Measurements from ENCODE around the gene SLCO2A1. TPM values are rescaled to one million over a fixed set of nuclear protein-coding genes. Genes with fewer than 3 reads are reported as not detected.

Gene SLCO2A1
- total RNA-seq, 4 donors from 2014 or later, result 3.3 to 18.9 (median 6.0) TPM

GRCh38 chr3:133996996-133997395 is 32.7 kb downstream of the SLCO2A1 start:
- no peaks in the 10 kb centered on the region for H3K9me3 ChIP-seq
- H3K36me3 ChIP-seq, result no peaks in the 10 kb centered on the region
- no peaks in the 10 kb centered on the region for H3K27me3 ChIP-seq
- intact Hi-C loops (cut with DNase I), result no loop called here
- DNase-seq, result no peak
- no peak overlapping the region for H3K4me3 ChIP-seq
- peaks cover 0 to 34% (median 0%) of the 10 kb centered on the region in 3 donors for H3K4me1 ChIP-seq
- no peak overlapping the region for H3K27ac ChIP-seq
- no peak for TF ChIP-seq POLR2A (IDR thresholded peaks at IDR 0.05)
- TF ChIP-seq CTCF (IDR thresholded peaks at IDR 0.05), result no peak
- 87% methylated on average over 5 of the region's 5 CpGs for WGBS, 2 donors

GRCh38 chr3:133996251-133996661 is 33.5 kb downstream of the SLCO2A1 start:
- Histone ChIP-seq H3K27me3 (no peaks in the 10 kb centered on the region), H3K4me3 (no peak overlapping the region), H3K36me3 (no peaks in the 10 kb centered on the region), H3K27ac (no peak overlapping the region), H3K4me1 (peaks cover 0 to 41% (median 7%) of the 10 kb centered on the region in 3 donors), H3K9me3 (no peaks in the 10 kb centered on the region)
- TF ChIP-seq POLR2A (IDR thresholded peaks at IDR 0.05) (no peak), CTCF (IDR thresholded peaks at IDR 0.05) (no peak)
- 80 to 82% methylated on average over 1 to 5 of the region's 12 CpGs for WGBS, 2 donors
- DNase-seq, result no peak
- intact Hi-C loops (cut with DNase I), result no loop called here

- intact Hi-C loops (cut with DNase I), result no loop called here
- DNase-seq, result no peak
- Histone ChIP-seq H3K4me1 (peaks cover 0 to 51% (median 10%) of the 10 kb centered on the region in 3 donors), H3K27me3 (no peaks in the 10 kb centered on the region), H3K27ac (no peak overlapping the region), H3K9me3 (no peaks in the 10 kb centered on the region), H3K36me3 (no peaks in the 10 kb centered on the region), H3K4me3 (no peak overlapping the region)
- 79% methylated on average over 2 of the region's 2 CpGs; no CpG with 5 or more reads in 1 of the 2 donors for WGBS, 2 donors
- TF ChIP-seq CTCF (IDR thresholded peaks at IDR 0.05) (no peak), POLR2A (IDR thresholded peaks at IDR 0.05) (no peak)
Measured at GRCh38 chr3:133995264-133995663, 34.5 kb downstream of the SLCO2A1 start.

- intact Hi-C loops (cut with DNase I), result no loop called here
- Histone ChIP-seq H3K36me3 (no peaks in the 10 kb centered on the region), H3K27ac (no peak overlapping the region), H3K9me3 (no peaks in the 10 kb centered on the region), H3K4me3 (no peak overlapping the region), H3K27me3 (no peaks in the 10 kb centered on the region), H3K4me1 (peaks cover 0 to 59% (median 10%) of the 10 kb centered on the region in 3 donors)
- TF ChIP-seq POLR2A (IDR thresholded peaks at IDR 0.05), result no peak
- WGBS, 2 donors, result 72 to 74% methylated on average over 8 of the region's 8 CpGs
- DNase-seq, result no peak
Measured at GRCh38 chr3:133994166-133994890, 35.4 kb downstream of the SLCO2A1 start.

- Histone ChIP-seq H3K27ac (peak overlapping the region in 2 of 4 donors; percentile 1 to 14), H3K27me3 (no peaks in the 10 kb centered on the region), H3K36me3 (no peaks in the 10 kb centered on the region), H3K4me1 (peaks cover 0 to 71% (median 10%) of the 10 kb centered on the region in 3 donors), H3K4me3 (no peak overlapping the region), H3K9me3 (no peaks in the 10 kb centered on the region)
- no peak for DNase-seq
- TF ChIP-seq POLR2A (IDR thresholded peaks at IDR 0.05) (no peak), CTCF (IDR thresholded peaks at IDR 0.05) (no peak)
- intact Hi-C loops (cut with DNase I), result no loop called here
- WGBS, 2 donors, result 57 to 81% methylated on average over 7 to 8 of the region's 10 CpGs
Measured at GRCh38 chr3:133992951-133993620, 36.6 kb downstream of the SLCO2A1 start.
